Gastrocnemius medialis (tissue), 4 donors: ENCODE measurements around the gene VEGFC.

Source experiments
- CTCF ChIP-seq, 5 experiments: fragments of 450-650 bp in 3 of 5; fragments of 200-600 bp in 2 of 5; sonication (generic) in 2 of 5; IDR thresholded peaks in 4 of 5; conservative IDR thresholded peaks in 1 of 5; 1 replicate in 4 of 5; 2 replicates in 1 of 5; pipeline ENCODE4 v1.5.1; 2016 to 2019; ENCODE audit warnings: antibody characterized with exemption in 5 of 5, mild to moderate bottlenecking in 3 of 5, moderate library complexity in 3 of 5
- POLR2A ChIP-seq, 2 donors: fragments of 450-650 bp; IDR thresholded peaks; one replicate each; pipeline ENCODE4 v1.6.1; 2017; ENCODE audit warnings: antibody characterized with exemption in 2 of 2, mild to moderate bottlenecking in 2 of 2, moderate library complexity in 2 of 2

- no peak for TF ChIP-seq CTCF (IDR thresholded peaks at IDR 0.05 in 4 of 5, conservative IDR thresholded peaks at IDR 0.05 in 1 of 5)
- TF ChIP-seq POLR2A (IDR thresholded peaks at IDR 0.05): no peak
Observed at GRCh38 chr4:176824645-176825366, 32.1 kb upstream of the VEGFC start.
